DND-41 (cell line): ENCODE data around the gene FITM1.

Experiments used
- ATAC-seq: fragments of 200-7000 bp; cut with Tn5 transposase; 3 replicates; pipeline ENCODE4 v1.9.1; 2021; ENCODE audit warnings: low read depth; ENCODE audit not compliant: insufficient read depth
- DNase-seq: peaks from one replicate; pipeline ENCODE4 v3.0.0-alpha.2; 2020
- H2AFZ ChIP-seq: 2 replicates; pipeline ENCODE4 v1.6.0; 2012; ENCODE audit warnings: low read depth, low read length
- H3K27ac ChIP-seq: 2 replicates; pipeline ENCODE4 v1.5.1; 2012; ENCODE audit warnings: low read length, inconsistent platforms
- H3K27me3 ChIP-seq: fragments of 200-600 bp; sonication (generic); 2 replicates; pipeline ENCODE4 v1.6.0; 2012; ENCODE audit warnings: low read length, mild to moderate bottlenecking, inconsistent platforms; ENCODE audit not compliant: insufficient read depth, poor library complexity
- H3K36me3 ChIP-seq: 2 replicates; pipeline ENCODE4 v1.5.1; 2012; ENCODE audit warnings: low read length, inconsistent platforms; ENCODE audit not compliant: insufficient read depth
- H3K4me1 ChIP-seq: 2 replicates; pipeline ENCODE4 v1.5.1; 2012; ENCODE audit warnings: mild to moderate bottlenecking, low read length; ENCODE audit not compliant: insufficient read depth
- H3K4me2 ChIP-seq: 2 replicates; pipeline ENCODE4 v1.6.0; 2012; ENCODE audit warnings: mild to moderate bottlenecking, moderate library complexity, low read length, inconsistent platforms; ENCODE audit not compliant: insufficient read depth
- H3K4me3 ChIP-seq, 2 experiments: fragments of 200-600 bp in 1 of 2; shearing (Covaris generic) in 1 of 2; 2 replicates each; pipeline ENCODE4 v1.5.1; 2012 to 2016; ENCODE audit warnings: inconsistent platforms in 2 of 2, low read length in 2 of 2, mild to moderate bottlenecking in 2 of 2, low read depth in 1 of 2, moderate library complexity in 1 of 2
- H3K79me2 ChIP-seq: 2 replicates; pipeline ENCODE4 v1.6.0; 2012; ENCODE audit warnings: low read length, inconsistent platforms; ENCODE audit not compliant: insufficient read depth
- H3K9ac ChIP-seq: 2 replicates; pipeline ENCODE4 v1.6.0; 2012; ENCODE audit warnings: low read depth, mild to moderate bottlenecking, inconsistent platforms, low read length, moderate library complexity
- H3K9me3 ChIP-seq: 2 replicates; pipeline ENCODE4 v1.5.1; 2012; ENCODE audit warnings: low read length, moderate library complexity, mild to moderate bottlenecking, inconsistent platforms; ENCODE audit not compliant: insufficient read depth, severe bottlenecking
- H4K20me1 ChIP-seq: 2 replicates; pipeline ENCODE4 v1.6.0; 2012; ENCODE audit warnings: low read length; ENCODE audit not compliant: insufficient read depth
- EZH2 ChIP-seq: IDR thresholded peaks from 3 replicates; pipeline ENCODE4 v1.6.1; 2012; ENCODE audit warnings: borderline replicate concordance, low read depth, mild to moderate bottlenecking, moderate library complexity, low read length, inconsistent platforms; ENCODE audit not compliant: severe bottlenecking
- TF ChIP-seq, protein P1 (sequence below): IDR thresholded peaks from 2 replicates; pipeline ENCODE4 v1.5.1; 2012; ENCODE audit warnings: borderline replicate concordance, low read length, moderate library complexity, mild to moderate bottlenecking; ENCODE audit not compliant: poor library complexity, severe bottlenecking; ENCODE audit errors: extremely low read depth

The FITM1 gene

DNA sequence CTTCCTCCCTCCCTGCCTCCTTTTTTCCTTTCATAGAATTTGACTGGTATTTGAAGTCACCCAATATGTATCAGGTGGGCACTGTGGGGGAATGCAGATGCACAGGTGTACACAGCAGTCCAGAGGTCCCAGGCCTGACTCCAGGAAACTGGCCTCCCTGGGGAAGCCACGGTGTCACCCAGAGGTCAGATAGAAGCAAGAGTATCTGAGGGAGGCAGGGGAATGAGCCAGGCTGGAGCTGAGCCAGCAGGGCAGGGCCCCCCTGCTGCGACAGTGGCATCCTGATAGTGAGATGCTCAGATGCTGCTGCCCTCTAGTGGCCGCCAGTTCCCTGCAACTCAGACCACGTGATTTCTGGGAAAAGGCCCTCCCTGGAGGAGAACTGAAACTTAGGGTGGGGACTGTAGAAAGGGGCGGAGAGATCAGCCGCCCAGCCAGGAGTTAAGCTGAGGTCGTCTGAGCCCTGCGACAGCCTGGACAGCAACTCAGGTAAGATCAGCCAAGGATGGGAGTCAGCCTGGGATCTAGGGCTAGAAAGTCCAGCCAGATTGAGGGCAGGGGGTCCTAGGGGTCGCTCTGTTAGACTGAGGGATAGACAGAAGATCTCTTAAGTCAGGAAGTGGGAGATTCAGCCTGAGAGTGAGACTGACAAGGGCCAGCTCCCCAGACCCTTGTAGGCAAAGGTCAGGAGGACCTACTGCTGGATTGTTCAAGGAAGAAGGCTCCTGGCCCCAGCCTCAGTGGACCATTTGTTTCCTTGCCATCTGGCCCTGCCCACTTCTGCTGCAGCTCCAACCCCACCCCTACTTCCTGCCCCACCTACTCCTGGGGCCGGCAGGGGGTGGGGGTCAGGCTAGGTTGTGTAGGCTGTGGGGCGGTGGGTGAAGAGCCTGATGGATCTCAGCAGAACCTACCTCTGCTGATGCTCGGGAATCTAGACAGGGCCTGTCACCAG is 30.7 kb downstream of the FITM1 start, which contains the start of gene IRF9:
TSS of gene IRF9 (plus strand) at position 416 of the 955 bp plus-strand sequence. CDS start 880 bp downstream, outside the sequence.
- TF ChIP-seq, protein P1, sequence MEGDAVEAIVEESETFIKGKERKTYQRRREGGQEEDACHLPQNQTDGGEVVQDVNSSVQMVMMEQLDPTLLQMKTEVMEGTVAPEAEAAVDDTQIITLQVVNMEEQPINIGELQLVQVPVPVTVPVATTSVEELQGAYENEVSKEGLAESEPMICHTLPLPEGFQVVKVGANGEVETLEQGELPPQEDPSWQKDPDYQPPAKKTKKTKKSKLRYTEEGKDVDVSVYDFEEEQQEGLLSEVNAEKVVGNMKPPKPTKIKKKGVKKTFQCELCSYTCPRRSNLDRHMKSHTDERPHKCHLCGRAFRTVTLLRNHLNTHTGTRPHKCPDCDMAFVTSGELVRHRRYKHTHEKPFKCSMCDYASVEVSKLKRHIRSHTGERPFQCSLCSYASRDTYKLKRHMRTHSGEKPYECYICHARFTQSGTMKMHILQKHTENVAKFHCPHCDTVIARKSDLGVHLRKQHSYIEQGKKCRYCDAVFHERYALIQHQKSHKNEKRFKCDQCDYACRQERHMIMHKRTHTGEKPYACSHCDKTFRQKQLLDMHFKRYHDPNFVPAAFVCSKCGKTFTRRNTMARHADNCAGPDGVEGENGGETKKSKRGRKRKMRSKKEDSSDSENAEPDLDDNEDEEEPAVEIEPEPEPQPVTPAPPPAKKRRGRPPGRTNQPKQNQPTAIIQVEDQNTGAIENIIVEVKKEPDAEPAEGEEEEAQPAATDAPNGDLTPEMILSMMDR = peak; percentile 100
- TF ChIP-seq EZH2 = no peak
- H3K4me2 ChIP-seq = peak within 1 kb of the TSS; percentile 79
- H3K27ac ChIP-seq = peak within 1 kb of the TSS; percentile 78
- H4K20me1 ChIP-seq = no peaks in the 10 kb centered on the region
- peaks cover 9% of the 10 kb centered on the region for H3K79me2 ChIP-seq
- H2AFZ ChIP-seq = peak within 1 kb of the TSS; percentile 65
- H3K36me3 ChIP-seq = peaks cover 77% of the 10 kb centered on the region
- peak within 1 kb of the TSS; percentile 61 for H3K9ac ChIP-seq
- peak; percentile 98 for DNase-seq
- H3K9me3 ChIP-seq = no peaks in the 10 kb centered on the region
- H3K27me3 ChIP-seq = no peaks in the 10 kb centered on the region
- peaks cover 23% of the 10 kb centered on the region for H3K4me1 ChIP-seq
- peak within 1 kb of the TSS; percentile 24 to 61; a peak in 3 of 4 replicates for H3K4me3 ChIP-seq
- peak; percentile 91 for ATAC-seq

DNA sequence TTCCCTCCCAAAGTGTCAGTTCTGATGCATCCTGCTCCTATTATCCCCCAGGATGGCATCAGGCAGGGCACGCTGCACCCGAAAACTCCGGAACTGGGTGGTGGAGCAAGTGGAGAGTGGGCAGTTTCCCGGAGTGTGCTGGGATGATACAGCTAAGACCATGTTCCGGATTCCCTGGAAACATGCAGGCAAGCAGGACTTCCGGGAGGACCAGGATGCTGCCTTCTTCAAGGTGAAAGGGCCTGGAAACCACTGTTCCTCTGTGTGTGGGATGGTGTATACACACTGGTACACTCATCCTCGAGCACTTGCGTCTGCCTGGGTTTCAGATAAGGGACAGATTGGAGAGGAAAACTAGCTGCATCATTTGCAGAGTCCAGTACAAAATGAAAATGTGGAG is 31.6 kb downstream of the FITM1 start:
- peak overlapping the region; percentile 65; the same call in 1 of the 2 replicates for H2AFZ ChIP-seq
- no peaks in the 10 kb centered on the region for H3K9me3 ChIP-seq
- no peak for TF ChIP-seq EZH2
- TF ChIP-seq, protein P1 = no peak
- peak overlapping the region; percentile 78 for H3K27ac ChIP-seq
- H3K4me3 ChIP-seq = peak overlapping the region; percentile 24 to 61; a peak in 3 of 4 replicates
- H3K4me2 ChIP-seq = peak overlapping the region; percentile 79
- no peak for ATAC-seq
- peaks cover 9% of the 10 kb centered on the region for H3K79me2 ChIP-seq
- H3K9ac ChIP-seq = peak overlapping the region; percentile 61
- H4K20me1 ChIP-seq = no peaks in the 10 kb centered on the region
- H3K27me3 ChIP-seq = no peaks in the 10 kb centered on the region
- H3K4me1 ChIP-seq = peaks cover 23% of the 10 kb centered on the region
- DNase-seq = no peak
- peaks cover 70% of the 10 kb centered on the region for H3K36me3 ChIP-seq

DNA sequence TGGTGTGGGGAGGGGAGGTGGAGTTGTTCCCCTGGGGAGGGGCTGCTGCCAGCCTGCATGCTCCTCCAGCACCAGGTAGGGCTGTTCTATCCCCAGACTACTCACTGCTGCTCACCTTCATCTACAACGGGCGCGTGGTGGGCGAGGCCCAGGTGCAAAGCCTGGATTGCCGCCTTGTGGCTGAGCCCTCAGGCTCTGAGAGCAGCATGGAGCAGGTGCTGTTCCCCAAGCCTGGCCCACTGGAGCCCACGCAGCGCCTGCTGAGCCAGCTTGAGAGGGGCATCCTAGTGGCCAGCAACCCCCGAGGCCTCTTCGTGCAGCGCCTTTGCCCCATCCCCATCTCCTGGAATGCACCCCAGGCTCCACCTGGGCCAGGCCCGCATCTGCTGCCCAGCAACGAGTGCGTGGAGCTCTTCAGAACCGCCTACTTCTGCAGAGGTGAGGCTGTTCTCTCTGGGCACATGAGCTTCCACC is 34.1 kb downstream of the FITM1 start:
- peaks cover 55% of the 10 kb centered on the region for H3K36me3 ChIP-seq
- no peak overlapping the region for H3K27ac ChIP-seq
- no peaks in the 10 kb centered on the region for H4K20me1 ChIP-seq
- DNase-seq (no peak), ATAC-seq (no peak)
- H3K79me2 ChIP-seq = peaks cover 9% of the 10 kb centered on the region
- H3K4me2 ChIP-seq = no peak overlapping the region
- H3K4me3 ChIP-seq = no peak overlapping the region
- TF ChIP-seq, protein P1 = no peak
- TF ChIP-seq EZH2 = no peak
- H3K9ac ChIP-seq = no peak overlapping the region
- H3K27me3 ChIP-seq = no peaks in the 10 kb centered on the region
- H3K9me3 ChIP-seq = no peaks in the 10 kb centered on the region
- H3K4me1 ChIP-seq = peaks cover 23% of the 10 kb centered on the region
- no peak overlapping the region for H2AFZ ChIP-seq
